Uterus (tissue), 2 donors: Measurements from ENCODE around the gene AARSD1.

ENCODE experiments used
- POLR2A ChIP-seq, 2 donors: fragments of 450-650 bp; IDR thresholded peaks; one replicate each; pipeline ENCODE4 v1.6.1; 2016; ENCODE audit warnings: antibody characterized with exemption in 2 of 2, mild to moderate bottlenecking in 1 of 2, moderate library complexity in 1 of 2
- TF ChIP-seq, protein P1 (sequence below), 4 experiments: fragments of 200-600 bp in 2 of 4; fragments of 450-650 bp in 2 of 4; sonication (generic) in 2 of 4; IDR thresholded peaks; one replicate each; pipeline ENCODE4 v1.5.1; 2016 to 2019; ENCODE audit warnings: antibody characterized with exemption in 4 of 4, mild to moderate bottlenecking in 2 of 4, moderate library complexity in 1 of 4

GRCh38 chr17:42985225-42985624 lies 21.0 kb upstream of the AARSD1 start:
- TF ChIP-seq, protein P1, sequence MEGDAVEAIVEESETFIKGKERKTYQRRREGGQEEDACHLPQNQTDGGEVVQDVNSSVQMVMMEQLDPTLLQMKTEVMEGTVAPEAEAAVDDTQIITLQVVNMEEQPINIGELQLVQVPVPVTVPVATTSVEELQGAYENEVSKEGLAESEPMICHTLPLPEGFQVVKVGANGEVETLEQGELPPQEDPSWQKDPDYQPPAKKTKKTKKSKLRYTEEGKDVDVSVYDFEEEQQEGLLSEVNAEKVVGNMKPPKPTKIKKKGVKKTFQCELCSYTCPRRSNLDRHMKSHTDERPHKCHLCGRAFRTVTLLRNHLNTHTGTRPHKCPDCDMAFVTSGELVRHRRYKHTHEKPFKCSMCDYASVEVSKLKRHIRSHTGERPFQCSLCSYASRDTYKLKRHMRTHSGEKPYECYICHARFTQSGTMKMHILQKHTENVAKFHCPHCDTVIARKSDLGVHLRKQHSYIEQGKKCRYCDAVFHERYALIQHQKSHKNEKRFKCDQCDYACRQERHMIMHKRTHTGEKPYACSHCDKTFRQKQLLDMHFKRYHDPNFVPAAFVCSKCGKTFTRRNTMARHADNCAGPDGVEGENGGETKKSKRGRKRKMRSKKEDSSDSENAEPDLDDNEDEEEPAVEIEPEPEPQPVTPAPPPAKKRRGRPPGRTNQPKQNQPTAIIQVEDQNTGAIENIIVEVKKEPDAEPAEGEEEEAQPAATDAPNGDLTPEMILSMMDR (IDR thresholded peaks at IDR 0.05), result no peak
- no peak for TF ChIP-seq POLR2A (IDR thresholded peaks at IDR 0.05)
